HG03442 (cell line): ENCODE measurements around the gene POLR2H.

Source experiments
- ATAC-seq: cut with Tn5 transposase; IDR thresholded peaks from one replicate; pipeline ENCODE4 v1.9.1; 2021; ENCODE audit warnings: mild to moderate bottlenecking, moderate library complexity; ENCODE audit not compliant: unreplicated experiment

POLR2H gene

GRCh38 chr3:184352149-184352785, 9.2 kb upstream of the POLR2H start:
- no peak for ATAC-seq

GRCh38 chr3:184352897-184353545, 8.5 kb upstream of the POLR2H start:
- ATAC-seq = no peak

- no peak for ATAC-seq
Observed at GRCh38 chr3:184353546-184353941, 8.0 kb upstream of the POLR2H start.

- ATAC-seq = peak; percentile 49
Observed at GRCh38 chr3:184354121-184354728, 7.3 kb upstream of the POLR2H start.

- ATAC-seq = no peak
Observed at GRCh38 chr3:184354754-184355153, 6.8 kb upstream of the POLR2H start.

- ATAC-seq = no peak
Observed at GRCh38 chr3:184355261-184356040, 6.1 kb upstream of the POLR2H start.

GRCh38 chr3:184357248-184358123, 4.0 kb upstream of the POLR2H start:
- no peak for ATAC-seq

GRCh38 chr3:184358124-184358767, 3.3 kb upstream of the POLR2H start:
- no peak for ATAC-seq

- no peak for ATAC-seq
Observed at GRCh38 chr3:184358921-184359350, 2.6 kb upstream of the POLR2H start.

- ATAC-seq = no peak
Observed at GRCh38 chr3:184359610-184360009, 1.9 kb upstream of the POLR2H start.

GRCh38 chr3:184360070-184360928, 1.2 kb upstream of the POLR2H start:
- no peak for ATAC-seq

GRCh38 chr3:184360929-184361531, 480 bp upstream of the POLR2H start:
- no peak for ATAC-seq

GRCh38 chr3:184361932-184362667, 590 bp downstream of the POLR2H start:
- ATAC-seq = peak; percentile 2

- ATAC-seq = peak; percentile 87
Observed at GRCh38 chr3:184362668-184363546, 1.4 kb downstream of the POLR2H start.

- ATAC-seq = no peak
Observed at GRCh38 chr3:184366619-184367289, 5.2 kb downstream of the POLR2H start.

GRCh38 chr3:184368116-184368515, 6.6 kb downstream of the POLR2H start:
- no peak for ATAC-seq
